Caco-2 (cell line): ENCODE measurements around the gene HACE1. TPM values are rescaled to one million over a fixed set of nuclear protein-coding genes. Genes with fewer than 3 reads are reported as not detected.
A peak's percentile ranks its signal among the peaks of the same experiment; 100 is the strongest.
"Not testable (repeated sequence)": the region's sequence is repeated elsewhere in the genome, so short reads cannot be mapped to it uniquely, and the experiment has no call there.

ENCODE experiments used
- BruUV-seq: library from RNA; stranded (reverse); fragments of 400-500 nt; replicated peaks from 2 replicates; lab custom pipeline; 2021; lab: Mats Ljungman, UMichigan
- CTCF ChIA-PET: fragments of 300-600 bp; sonication (Branson Sonifier 250); formaldehyde crosslinking; loops from one replicate; lab custom pipeline; 2022; ENCODE audit warnings: antibody characterized with exemption; lab: Charles Lee
- POLR2A ChIA-PET: fragments of 300-600 bp; sonication (Branson Sonifier 250); formaldehyde crosslinking; loops from one replicate; lab custom pipeline; 2022; ENCODE audit warnings: antibody characterized with exemption; lab: Charles Lee
- DNase-seq, 2 experiments: peaks; one replicate each; pipeline versions ENCODE4 v3.0.0 to v3.0.0-alpha.2; 2020 to 2022
- H3K27me3 ChIP-seq: replicated peaks from 2 replicates; pipeline ENCODE4 v1.6.0; 2011; ENCODE audit warnings: low read length; ENCODE audit not compliant: control insufficient read depth, insufficient read depth
- H3K36me3 ChIP-seq: 2 replicates; pipeline ENCODE4 v1.5.1; 2011; ENCODE audit warnings: low read length; ENCODE audit not compliant: control insufficient read depth, insufficient read depth
- H3K4me1 ChIP-seq: fragments of 250-450 bp; sonication (Bioruptor Pico); 2 replicates; pipeline ENCODE4 v1.5.1; 2020; ENCODE audit warnings: mild to moderate bottlenecking
- H3K4me3 ChIP-seq: 2 replicates; pipeline ENCODE4 v1.5.1; 2011; ENCODE audit warnings: low read depth, mild to moderate bottlenecking, control low read depth, low read length
- H3K9me3 ChIP-seq: fragments of 250-450 bp; sonication (Bioruptor Pico); 2 replicates; pipeline ENCODE4 v1.5.1; 2020; ENCODE audit warnings: mild to moderate bottlenecking, moderate library complexity
- H3K27ac Mint-ChIP-seq: one replicate; pipeline ENCODE4 v1.8.0; 2022; ENCODE audit warnings: mixed read lengths; ENCODE audit not compliant: unreplicated experiment
- H3K27me3 Mint-ChIP-seq: one replicate; pipeline ENCODE4 v1.8.0; 2022; ENCODE audit warnings: mixed read lengths; ENCODE audit not compliant: insufficient read depth, unreplicated experiment
- H3K36me3 Mint-ChIP-seq: one replicate; pipeline ENCODE4 v1.8.0; 2022; ENCODE audit warnings: mild to moderate bottlenecking, mixed read lengths; ENCODE audit not compliant: insufficient read depth, unreplicated experiment
- H3K4me1 Mint-ChIP-seq: one replicate; pipeline ENCODE4 v1.8.0; 2022; ENCODE audit warnings: low read depth, mixed read lengths; ENCODE audit not compliant: unreplicated experiment
- H3K4me3 Mint-ChIP-seq: one replicate; pipeline ENCODE4 v1.8.0; 2022; ENCODE audit warnings: mild to moderate bottlenecking, moderate library complexity, mixed read lengths; ENCODE audit not compliant: unreplicated experiment
- H3K9me3 Mint-ChIP-seq: one replicate; pipeline ENCODE4 v1.8.0; 2022; ENCODE audit warnings: mixed read lengths; ENCODE audit not compliant: unreplicated experiment
- intact Hi-C: fragments of 100-400 bp; cut with micrococcal nuclease; formaldehyde crosslinking; loops from one replicate; pipeline ENCODE4 v1.10.0; 2022; ENCODE audit not compliant: unreplicated experiment
- total RNA-seq: library from RNA; stranded (reverse); gene quantifications from 2 replicates; pipeline ENCODE4 v1.2.3, GENCODE V29; 2022
- TF ChIP-seq, protein P1 (sequence below), 2 experiments: fragments of 200-600 bp in 1 of 2; IDR thresholded peaks; 1 replicate in 1 of 2; 2 replicates in 1 of 2; pipeline versions ENCODE4 v1.5.1 to v1.8.0; 2011 to 2022; ENCODE audit warnings: antibody characterized with exemption in 1 of 2, control low read depth in 1 of 2, inconsistent platforms in 1 of 2, low read depth in 1 of 2, low read length in 1 of 2, mild to moderate bottlenecking in 1 of 2, moderate library complexity in 1 of 2; ENCODE audit not compliant: insufficient read depth in 1 of 2, severe bottlenecking in 1 of 2, unreplicated experiment in 1 of 2

HACE1 gene
- total RNA-seq, 1 experiment from 2014 or later: 10.0 TPM

- no TSS peak for BruUV-seq
- Histone ChIP-seq H3K9me3 (peaks cover 4% of the 10 kb centered on the region; the same call in 1 of the 2 replicates), H3K27me3 (no peaks in the 10 kb centered on the region), H3K4me1 (peaks cover 17% of the 10 kb centered on the region), H3K36me3 (no peaks in the 10 kb centered on the region), H3K4me3 (no peak overlapping the region)
- Mint-ChIP-seq H3K9me3 (no peaks in the 10 kb centered on the region), H3K27me3 (no peaks in the 10 kb centered on the region), H3K4me3 (no peak overlapping the region), H3K27ac (peak overlapping the region; percentile 50), H3K4me1 (peaks cover 22% of the 10 kb centered on the region), H3K36me3 (no peaks in the 10 kb centered on the region)
- CTCF ChIA-PET: interaction anchor here (0.6 kb wide), 1 partner anchor 64 kb away, joined by 4 read pairs; no protein-coding TSS in a partner anchor
- intact Hi-C loops: loop anchor here (2.0 kb wide), 1 partner anchor 51 kb away; no protein-coding TSS in a partner anchor
- POLR2A ChIA-PET: no interaction called here
- TF ChIP-seq, protein P1, sequence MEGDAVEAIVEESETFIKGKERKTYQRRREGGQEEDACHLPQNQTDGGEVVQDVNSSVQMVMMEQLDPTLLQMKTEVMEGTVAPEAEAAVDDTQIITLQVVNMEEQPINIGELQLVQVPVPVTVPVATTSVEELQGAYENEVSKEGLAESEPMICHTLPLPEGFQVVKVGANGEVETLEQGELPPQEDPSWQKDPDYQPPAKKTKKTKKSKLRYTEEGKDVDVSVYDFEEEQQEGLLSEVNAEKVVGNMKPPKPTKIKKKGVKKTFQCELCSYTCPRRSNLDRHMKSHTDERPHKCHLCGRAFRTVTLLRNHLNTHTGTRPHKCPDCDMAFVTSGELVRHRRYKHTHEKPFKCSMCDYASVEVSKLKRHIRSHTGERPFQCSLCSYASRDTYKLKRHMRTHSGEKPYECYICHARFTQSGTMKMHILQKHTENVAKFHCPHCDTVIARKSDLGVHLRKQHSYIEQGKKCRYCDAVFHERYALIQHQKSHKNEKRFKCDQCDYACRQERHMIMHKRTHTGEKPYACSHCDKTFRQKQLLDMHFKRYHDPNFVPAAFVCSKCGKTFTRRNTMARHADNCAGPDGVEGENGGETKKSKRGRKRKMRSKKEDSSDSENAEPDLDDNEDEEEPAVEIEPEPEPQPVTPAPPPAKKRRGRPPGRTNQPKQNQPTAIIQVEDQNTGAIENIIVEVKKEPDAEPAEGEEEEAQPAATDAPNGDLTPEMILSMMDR (IDR thresholded peaks at IDR 0.05; ENCODE audit: insufficient read depth in 1 of 2, low read depth in 1 of 2, low read length in 1 of 2, severe bottlenecking in 1 of 2, unreplicated experiment in 1 of 2): no peak
- DNase-seq: peak in 1 of 2 experiments; percentile 44
Observed at GRCh38 chr6:104908031-104908887, 48.5 kb upstream of the HACE1 start.

DNA sequence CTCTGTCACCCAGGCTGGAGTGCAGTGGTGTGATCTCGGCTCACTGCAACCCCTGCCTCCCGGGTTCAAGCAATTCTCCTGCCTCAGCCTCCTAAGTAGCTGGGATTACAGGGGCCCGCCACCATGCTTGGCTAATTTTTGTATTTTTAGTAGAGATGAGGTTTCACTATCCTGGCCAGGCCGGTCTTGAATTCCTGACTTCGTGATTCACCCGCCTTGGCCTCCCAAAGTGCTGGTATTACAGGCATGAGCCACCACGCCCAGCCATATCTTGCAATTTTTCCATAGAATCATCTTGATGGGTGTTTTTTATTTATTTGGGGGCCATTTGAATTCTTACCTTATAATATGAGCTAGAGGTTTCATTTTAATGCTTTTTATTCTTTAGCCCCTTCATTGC lies 39.2 kb upstream of the HACE1 start:
- H3K9me3 Mint-ChIP-seq, H3K27ac Mint-ChIP-seq, H3K9me3 ChIP-seq, H3K4me1 Mint-ChIP-seq, CTCF ChIA-PET, H3K27me3 Mint-ChIP-seq, H3K36me3 Mint-ChIP-seq, POLR2A ChIA-PET, intact Hi-C loops, H3K4me3 Mint-ChIP-seq, H3K4me3 ChIP-seq, BruUV-seq, H3K27me3 ChIP-seq, H3K4me1 ChIP-seq, DNase-seq, H3K36me3 ChIP-seq: not testable (repeated sequence)

- TF ChIP-seq, protein P1 (IDR thresholded peaks at IDR 0.05; ENCODE audit: insufficient read depth in 1 of 2, low read depth in 1 of 2, low read length in 1 of 2, severe bottlenecking in 1 of 2, unreplicated experiment in 1 of 2): peak; percentile 18 to 40
- CTCF ChIA-PET: no interaction called here
- no peak overlapping the region for H3K27ac Mint-ChIP-seq
- H3K36me3 Mint-ChIP-seq: no peaks in the 10 kb centered on the region
- intact Hi-C loops: loop anchor here (1.0 kb wide), 1 partner anchor 181 kb away; no protein-coding TSS in a partner anchor
- no peak overlapping the region for H3K4me3 Mint-ChIP-seq
- DNase-seq: no peak
- H3K36me3 ChIP-seq: no peaks in the 10 kb centered on the region
- H3K9me3 Mint-ChIP-seq: peaks cover 7% of the 10 kb centered on the region
- no peak overlapping the region for H3K4me3 ChIP-seq
- no peaks in the 10 kb centered on the region for H3K27me3 ChIP-seq
- H3K27me3 Mint-ChIP-seq: peaks cover 3% of the 10 kb centered on the region
- no peaks in the 10 kb centered on the region for H3K4me1 ChIP-seq
- BruUV-seq: no TSS peak
- POLR2A ChIA-PET: interaction anchor here (0.6 kb wide), 1 partner anchor 78 kb away, joined by 3 read pairs; no protein-coding TSS in a partner anchor
- H3K9me3 ChIP-seq: no peaks in the 10 kb centered on the region
- no peaks in the 10 kb centered on the region for H3K4me1 Mint-ChIP-seq
Observed at GRCh38 chr6:104896914-104897313, 37.2 kb upstream of the HACE1 start.
